ENCODE data around the gene NCAM1.

The NCAM1 gene

DNA sequence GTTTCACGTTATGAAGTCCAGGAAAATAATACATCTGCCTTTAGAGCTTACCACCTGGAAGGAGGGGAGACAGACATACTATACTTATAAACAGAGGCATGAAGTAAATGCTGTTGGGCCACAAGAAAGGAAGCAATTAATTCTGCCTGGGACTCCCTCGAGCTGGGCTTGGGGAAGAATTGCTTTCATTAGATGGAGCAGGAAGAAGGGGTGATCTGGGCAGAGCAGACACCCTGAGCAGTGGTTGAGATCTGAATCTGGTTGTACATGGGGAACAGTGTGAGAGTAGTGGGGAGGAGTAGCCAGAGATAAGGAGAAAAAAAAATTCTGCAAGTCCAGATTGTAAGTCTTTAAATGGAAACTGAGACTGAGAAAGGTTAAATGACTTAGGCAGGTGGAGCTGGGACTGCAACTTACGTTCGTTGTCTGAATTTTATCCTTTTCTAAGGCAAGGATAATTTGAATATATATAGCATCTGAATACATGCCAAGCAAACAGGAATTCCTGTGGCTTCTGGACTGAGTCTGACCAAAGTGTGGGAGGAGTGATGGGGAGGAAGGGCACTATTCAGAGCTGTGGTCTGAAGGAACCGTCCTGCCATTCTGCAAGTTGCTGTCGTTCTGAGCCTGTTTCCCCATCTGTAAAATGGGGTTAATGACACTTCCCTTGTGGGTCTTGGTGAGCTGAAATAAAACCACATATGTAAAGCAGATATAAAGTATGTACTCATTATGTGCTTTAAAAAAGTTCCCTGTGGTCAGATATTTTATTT lies 7.9 kb downstream of the NCAM1 start:
- no peak for DNase-seq (ENCODE audit: low spot score)

DNA sequence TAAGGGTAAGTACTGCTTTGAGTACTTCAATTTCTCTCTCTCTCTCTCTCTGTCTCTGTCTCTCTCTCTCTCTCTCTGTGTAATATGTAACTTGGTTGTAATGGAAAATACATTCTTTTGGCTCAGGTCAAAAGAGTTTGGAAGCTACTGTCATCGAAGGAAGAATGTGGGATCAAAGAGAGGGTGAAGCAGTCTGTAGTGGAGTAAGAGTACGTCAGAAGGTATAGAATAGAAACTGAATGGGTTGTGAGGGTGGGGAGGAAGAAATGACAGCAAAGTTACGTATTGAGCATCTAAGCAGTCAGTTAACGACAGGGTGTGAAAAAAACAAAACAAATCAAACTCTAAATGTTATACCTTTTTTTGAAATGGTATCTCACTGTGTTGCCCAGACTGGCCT lies 10.0 kb downstream of the NCAM1 start:
- DNase-seq (ENCODE audit: low spot score), result no peak

DNA sequence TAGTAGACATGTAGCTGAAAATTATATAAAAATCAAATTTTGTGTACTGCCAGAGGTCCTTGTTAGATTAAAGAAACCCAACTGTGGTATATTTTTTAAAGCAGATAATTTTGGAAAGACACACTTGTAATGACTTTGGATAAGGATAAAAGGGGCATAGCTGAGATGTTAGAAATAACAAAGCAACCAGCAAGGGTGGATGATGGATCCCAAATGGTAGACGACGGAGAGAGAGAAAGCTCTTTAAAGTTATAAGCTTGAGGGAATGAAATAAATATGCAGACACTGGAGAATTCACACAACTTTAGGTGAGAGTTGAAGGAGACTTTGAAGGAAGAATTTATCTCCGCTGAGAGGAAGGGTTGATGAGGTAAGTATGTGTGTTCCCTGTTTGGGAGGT lies 10.6 kb downstream of the NCAM1 start:
- DNase-seq (ENCODE audit: low spot score), result no peak

GRCh38 chr11:112972399-112973145 lies 11.4 kb downstream of the NCAM1 start:
- no peak for DNase-seq (ENCODE audit: low spot score)

- DNase-seq (ENCODE audit: low spot score), result no peak
Observed at GRCh38 chr11:112975051-112975450, 13.8 kb downstream of the NCAM1 start.

GRCh38 chr11:112975493-112975892 lies 14.3 kb downstream of the NCAM1 start:
- DNase-seq (ENCODE audit: low spot score), result no peak

GRCh38 chr11:112977755-112978154 lies 16.5 kb downstream of the NCAM1 start:
- no peak for DNase-seq (ENCODE audit: low spot score)

- no peak for DNase-seq (ENCODE audit: low spot score)
Observed at GRCh38 chr11:112983887-112984286, 22.7 kb downstream of the NCAM1 start.

DNA sequence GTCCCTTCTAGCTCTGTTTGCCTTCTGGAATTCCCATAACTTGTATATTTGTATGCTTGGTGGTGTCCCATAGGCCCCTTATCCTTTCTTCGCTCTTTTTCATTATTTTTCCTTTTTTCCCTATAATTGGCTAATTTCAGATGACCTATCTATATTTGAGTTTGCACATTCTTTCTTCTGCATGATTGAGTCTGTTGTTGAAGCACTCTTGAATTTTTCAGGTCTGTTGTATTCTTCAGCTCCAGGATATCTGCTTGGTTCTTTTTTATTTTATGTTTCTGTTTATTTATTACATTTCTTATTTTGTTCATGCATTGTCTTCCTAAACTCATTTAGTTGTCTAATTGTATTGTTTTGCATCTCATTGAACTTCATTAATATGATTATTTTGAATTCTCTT lies 28.0 kb downstream of the NCAM1 start:
- DNase-seq (ENCODE audit: low spot score), result no peak

GRCh38 chr11:112993808-112994207 lies 32.6 kb downstream of the NCAM1 start:
- DNase-seq (ENCODE audit: low spot score), result no peak

DNA sequence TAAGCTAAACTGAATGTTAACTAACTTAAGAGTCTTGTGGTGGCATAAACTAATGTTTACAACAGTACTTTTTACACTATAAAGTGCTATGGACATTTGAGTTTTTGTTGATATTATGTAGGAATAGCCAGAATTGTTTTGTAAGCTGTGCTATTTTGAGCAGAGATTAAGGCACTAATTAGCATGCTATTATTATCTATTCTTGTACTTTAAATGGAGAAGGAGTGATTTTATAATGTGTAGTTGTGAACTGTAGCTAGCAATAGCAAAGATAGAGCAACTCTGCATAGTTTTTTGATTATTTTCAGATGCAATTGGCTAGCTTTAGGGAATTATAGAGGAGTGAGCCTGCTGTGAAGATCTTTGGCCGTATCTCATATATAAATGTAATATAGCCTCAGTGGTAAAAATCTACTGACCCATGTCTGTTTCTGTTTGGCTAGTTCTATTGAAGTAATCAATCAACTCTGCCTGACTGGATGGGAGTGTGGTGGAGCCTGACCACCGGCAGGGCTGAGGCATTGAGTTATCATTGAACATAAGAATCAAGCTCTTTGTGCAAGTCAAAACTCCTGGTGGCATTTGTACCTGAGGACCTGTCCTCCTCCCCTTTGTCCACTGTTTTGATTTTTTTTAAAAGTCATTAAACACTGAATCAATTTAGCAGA lies 34.3 kb downstream of the NCAM1 start:
- DNase-seq (ENCODE audit: low spot score), result no peak

- no peak for DNase-seq (ENCODE audit: low spot score)
Observed at GRCh38 chr11:112996994-112997393, 35.8 kb downstream of the NCAM1 start.

- DNase-seq (ENCODE audit: low spot score), result no peak
Observed at GRCh38 chr11:112997857-112998466, 36.7 kb downstream of the NCAM1 start.

GRCh38 chr11:112999520-112999919 lies 38.3 kb downstream of the NCAM1 start:
- DNase-seq (ENCODE audit: low spot score), result no peak

DNA sequence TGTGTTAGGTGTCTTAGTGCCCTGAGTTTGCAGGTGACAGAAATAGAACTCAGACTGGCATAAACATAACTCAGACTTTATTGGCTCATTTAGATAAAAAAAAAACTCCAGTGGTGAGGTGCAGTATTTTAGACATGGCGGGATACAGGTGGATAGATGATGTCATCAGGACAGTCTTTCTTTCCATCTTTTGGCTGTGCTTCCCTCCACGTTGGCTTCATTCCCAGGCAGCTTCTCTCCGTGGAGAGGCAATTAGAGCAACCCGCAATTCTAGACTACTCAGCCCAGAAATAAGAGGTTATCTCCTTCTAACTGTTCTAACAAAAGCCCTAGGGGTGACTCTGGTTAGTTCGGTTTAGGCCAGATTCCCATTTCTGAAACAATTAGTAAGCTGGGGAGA lies 40.5 kb downstream of the NCAM1 start:
- DNase-seq (ENCODE audit: low spot score), result no peak

- DNase-seq (ENCODE audit: low spot score), result no peak
Observed at GRCh38 chr11:113006896-113007445, 45.8 kb downstream of the NCAM1 start.

DNA sequence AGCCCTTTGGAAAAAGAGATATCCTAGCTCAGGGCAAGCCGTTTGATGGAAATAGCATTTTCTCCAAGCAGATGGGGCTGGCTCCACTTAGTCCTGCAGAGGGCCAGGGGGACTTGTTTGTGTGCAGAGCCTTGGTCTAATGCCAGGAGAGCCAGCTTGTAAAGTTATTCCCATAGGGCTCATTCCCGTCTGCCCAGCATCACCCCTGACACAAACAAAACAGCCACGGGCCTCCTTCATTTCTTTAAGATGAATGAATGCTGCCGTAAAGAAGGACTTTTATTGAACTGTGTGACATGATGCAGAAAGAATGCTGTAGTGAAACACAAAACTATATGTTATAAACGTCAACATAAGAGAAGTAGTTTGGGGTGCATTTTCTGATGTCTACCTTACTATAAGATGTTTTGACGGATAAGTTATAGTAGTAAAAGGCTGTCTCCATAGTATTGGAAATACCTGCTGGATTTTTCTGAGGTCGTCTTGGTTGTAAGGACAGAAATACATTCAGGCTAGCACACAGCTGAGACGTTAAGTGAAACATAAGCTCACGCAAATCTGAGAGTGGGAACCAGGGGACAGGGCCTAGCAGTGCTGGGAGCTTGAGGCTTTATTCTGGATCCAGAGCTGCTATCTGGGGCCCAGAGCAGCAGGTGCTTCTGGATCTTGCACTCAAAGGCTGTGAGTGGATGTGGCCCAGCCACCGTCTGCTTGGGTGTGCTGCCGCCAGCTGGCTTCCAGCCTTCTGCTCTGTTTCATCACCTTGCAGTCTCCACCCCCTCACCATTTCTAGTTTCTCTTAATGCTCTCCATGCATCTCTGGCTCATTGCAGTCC lies 53.3 kb downstream of the NCAM1 start:
- DNase-seq (ENCODE audit: low spot score), result no peak

GRCh38 chr11:113015098-113015455 lies 53.9 kb downstream of the NCAM1 start:
- no peak for DNase-seq (ENCODE audit: low spot score)

DNA sequence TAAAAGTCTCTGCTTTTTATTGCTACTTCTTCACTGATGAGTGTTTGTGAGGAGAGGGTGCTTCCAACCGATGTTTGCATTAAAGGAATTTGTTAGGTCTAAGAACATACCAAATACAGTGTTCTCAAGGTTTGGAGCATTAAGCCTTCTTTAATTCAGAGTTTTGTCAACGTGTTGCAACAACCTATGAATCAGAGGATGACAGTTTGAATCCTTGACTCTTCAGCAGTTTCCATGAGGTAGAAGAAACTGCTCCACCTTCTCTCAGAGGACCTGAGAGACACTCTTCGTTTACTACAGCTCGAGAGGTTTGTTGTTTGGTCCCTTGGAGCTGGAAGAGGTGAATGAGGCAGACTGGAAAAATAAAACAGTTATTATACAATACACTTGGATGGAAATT lies 55.7 kb downstream of the NCAM1 start:
- no peak for DNase-seq (ENCODE audit: low spot score)

DNA sequence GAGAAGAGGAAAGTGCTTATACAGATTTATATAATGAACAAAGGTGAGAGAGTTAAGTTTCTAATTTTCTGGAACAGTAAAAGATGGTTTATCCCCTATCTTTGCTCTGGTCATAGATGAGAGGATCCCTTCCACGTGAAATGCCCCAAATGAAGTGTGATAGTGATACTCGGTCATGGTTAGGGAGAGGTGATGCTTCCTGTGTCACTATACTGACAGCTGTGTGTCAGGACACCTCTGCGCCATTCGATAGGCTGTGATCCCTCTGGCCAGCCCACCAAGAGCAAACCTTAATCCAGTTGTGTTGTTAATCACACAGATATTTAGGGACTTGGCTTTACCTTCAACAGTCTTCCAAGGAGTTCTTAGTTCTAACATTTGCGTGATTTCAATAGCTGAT lies 57.7 kb downstream of the NCAM1 start:
- DNase-seq (ENCODE audit: low spot score), result no peak

DNA sequence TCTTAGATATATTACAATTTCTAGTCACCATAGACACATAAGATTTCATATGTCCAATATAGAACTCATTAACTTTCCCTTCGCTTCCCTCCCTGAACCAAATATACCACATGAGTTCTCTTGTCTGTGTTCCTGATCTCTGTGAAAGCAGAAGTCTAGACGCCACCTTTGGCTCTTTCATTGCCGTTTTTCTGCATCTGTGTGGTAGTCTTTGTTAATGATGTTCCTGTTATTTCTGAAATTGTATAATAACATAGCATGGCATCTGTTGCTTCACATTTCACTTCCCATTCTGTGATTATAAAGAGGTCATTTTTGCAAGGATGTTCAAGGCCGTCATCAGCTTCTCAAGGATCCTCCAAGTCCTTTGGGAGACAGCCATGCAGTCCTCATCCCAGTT lies 58.5 kb downstream of the NCAM1 start:
- DNase-seq (ENCODE audit: low spot score), result no peak

- DNase-seq (ENCODE audit: low spot score), result no peak
Observed at GRCh38 chr11:113021111-113021510, 59.9 kb downstream of the NCAM1 start.

All from hepatic stellate cell (primary cell).